Testis (tissue), 3 donors: ENCODE results near the gene C2orf76. TPM values are rescaled to one million over a fixed set of nuclear protein-coding genes. Genes with fewer than 3 reads are reported as not detected.

Source experiments
- DNase-seq: peaks from one replicate; pipeline ENCODE4 v3.0.0-alpha.2; 2019
- H3K27ac ChIP-seq, 2 donors: fragments of 200-600 bp; sonication (generic); one replicate each; pipeline ENCODE4 v1.5.1; 2019
- H3K27me3 ChIP-seq: fragments of 200-600 bp; sonication (generic); one replicate; pipeline ENCODE4 v1.5.1; 2019
- H3K36me3 ChIP-seq: fragments of 200-600 bp; sonication (generic); one replicate; pipeline ENCODE4 v1.5.1; 2017; ENCODE audit warnings: low read depth; ENCODE audit errors: missing control alignments
- H3K4me1 ChIP-seq: fragments of 200-600 bp; sonication (generic); one replicate; pipeline ENCODE4 v1.5.1; 2019
- H3K4me3 ChIP-seq, 2 donors: fragments of 200-600 bp; sonication (generic); one replicate each; pipeline ENCODE4 v1.5.1; 2017 to 2019
- H3K9me3 ChIP-seq: fragments of 200-600 bp; sonication (generic); one replicate; pipeline ENCODE4 v1.5.1; 2017
- POLR2A ChIP-seq: fragments of 450-650 bp; IDR thresholded peaks from one replicate; pipeline ENCODE4 v1.6.1; 2017; ENCODE audit warnings: antibody characterized with exemption, mild to moderate bottlenecking, moderate library complexity
- WGBS, 2 donors: methylation state at CpG; one replicate each; pipeline ENCODE4 v1.1.5; 2018; 5-methylcytosine and 5-hydroxymethylcytosine counted together
- intact Hi-C: fragments of 100-400 bp; cut with DNase I; formaldehyde crosslinking; loops from one replicate; pipeline ENCODE4 v1.15.1; 2023; ENCODE audit warnings: low total_unique reads
- polyA plus RNA-seq: library from polyadenylated mRNA; stranded (reverse); fragments of 350-450 nt; fragmentation: Illumina TruSeq; extraction: RNeasy Lipid Tissue Mini Kit (QIAGEN cat#74804); gene quantifications from one replicate; pipeline ENCODE4 v1.2.3, GENCODE V29; 2014; ENCODE audit warnings: low read depth, low replicate concordance; ENCODE audit not compliant: insufficient read depth
- total RNA-seq, 2 donors: library from RNA; depleted of rRNA; stranded (reverse); fragments of >200 nt; gene quantifications; one replicate each; pipeline ENCODE4 v1.2.3, GENCODE V29; 2016
- TF ChIP-seq, protein P1 (sequence below), 3 experiments: fragments of 450-650 bp in 2 of 3; fragments of 200-600 bp in 1 of 3; sonication (generic) in 1 of 3; IDR thresholded peaks; one replicate each; pipeline ENCODE4 v1.5.1; 2016 to 2019; ENCODE audit warnings: antibody characterized with exemption in 3 of 3, mild to moderate bottlenecking in 2 of 3, moderate library complexity in 1 of 3

Gene C2orf76
- total and polyA plus RNA-seq, 3 donors from 2014 or later = 12.8 to 27.8 (median 13.4) TPM

DNA sequence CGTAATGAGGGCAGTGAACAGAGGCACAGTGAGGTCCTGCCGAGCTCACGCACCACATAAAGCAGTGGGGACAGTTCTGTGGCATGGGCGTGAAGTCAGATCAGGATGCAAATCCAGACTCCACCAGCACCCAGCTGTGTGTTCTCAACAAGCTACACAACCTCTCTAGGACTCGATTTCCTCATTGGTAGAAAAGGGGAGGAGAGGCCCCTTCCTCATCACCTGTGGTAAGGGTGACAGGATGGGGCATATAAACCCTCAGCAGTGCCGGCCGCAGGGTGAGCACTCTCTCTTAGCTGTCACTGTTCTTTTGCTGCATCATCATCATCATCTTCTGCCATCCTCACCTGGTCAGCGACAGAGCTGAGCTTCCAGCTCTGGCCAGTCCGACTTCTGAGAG, 54.8 kb downstream of the C2orf76 start:
- Histone ChIP-seq H3K36me3 (no peaks in the 10 kb centered on the region), H3K4me3 (no peak overlapping the region), H3K27ac (no peak overlapping the region), H3K4me1 (peaks cover 3% of the 10 kb centered on the region), H3K27me3 (no peaks in the 10 kb centered on the region), H3K9me3 (no peaks in the 10 kb centered on the region)
- no peak for DNase-seq
- intact Hi-C loops = no loop called here
- 93 to 97% methylated on average over 9 of the region's 9 CpGs for WGBS, 2 donors
- TF ChIP-seq, protein P1, sequence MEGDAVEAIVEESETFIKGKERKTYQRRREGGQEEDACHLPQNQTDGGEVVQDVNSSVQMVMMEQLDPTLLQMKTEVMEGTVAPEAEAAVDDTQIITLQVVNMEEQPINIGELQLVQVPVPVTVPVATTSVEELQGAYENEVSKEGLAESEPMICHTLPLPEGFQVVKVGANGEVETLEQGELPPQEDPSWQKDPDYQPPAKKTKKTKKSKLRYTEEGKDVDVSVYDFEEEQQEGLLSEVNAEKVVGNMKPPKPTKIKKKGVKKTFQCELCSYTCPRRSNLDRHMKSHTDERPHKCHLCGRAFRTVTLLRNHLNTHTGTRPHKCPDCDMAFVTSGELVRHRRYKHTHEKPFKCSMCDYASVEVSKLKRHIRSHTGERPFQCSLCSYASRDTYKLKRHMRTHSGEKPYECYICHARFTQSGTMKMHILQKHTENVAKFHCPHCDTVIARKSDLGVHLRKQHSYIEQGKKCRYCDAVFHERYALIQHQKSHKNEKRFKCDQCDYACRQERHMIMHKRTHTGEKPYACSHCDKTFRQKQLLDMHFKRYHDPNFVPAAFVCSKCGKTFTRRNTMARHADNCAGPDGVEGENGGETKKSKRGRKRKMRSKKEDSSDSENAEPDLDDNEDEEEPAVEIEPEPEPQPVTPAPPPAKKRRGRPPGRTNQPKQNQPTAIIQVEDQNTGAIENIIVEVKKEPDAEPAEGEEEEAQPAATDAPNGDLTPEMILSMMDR (IDR thresholded peaks at IDR 0.05) = no peak
- no peak for TF ChIP-seq POLR2A

DNA sequence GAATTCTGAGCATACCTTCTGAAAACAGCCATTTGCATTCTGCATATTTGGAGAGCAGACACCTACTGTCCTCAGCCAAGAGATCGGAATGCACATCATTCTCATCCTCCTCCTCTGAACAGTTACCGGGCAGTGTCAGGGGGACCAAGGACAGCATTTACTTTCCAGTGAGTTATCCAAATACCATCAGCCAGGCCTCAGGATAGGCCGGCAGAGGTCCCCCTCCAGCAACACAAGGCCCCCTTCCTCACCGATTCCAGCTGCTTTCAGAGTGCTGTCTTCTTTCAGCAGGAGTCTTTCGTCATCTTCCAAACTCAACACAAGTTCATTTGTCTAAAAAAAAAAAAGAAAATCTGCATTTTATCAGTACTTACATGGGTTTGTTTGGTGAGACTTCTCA, 55.3 kb downstream of the C2orf76 start:
- 75 to 80% methylated on average over 5 of the region's 5 CpGs for WGBS, 2 donors

DNA sequence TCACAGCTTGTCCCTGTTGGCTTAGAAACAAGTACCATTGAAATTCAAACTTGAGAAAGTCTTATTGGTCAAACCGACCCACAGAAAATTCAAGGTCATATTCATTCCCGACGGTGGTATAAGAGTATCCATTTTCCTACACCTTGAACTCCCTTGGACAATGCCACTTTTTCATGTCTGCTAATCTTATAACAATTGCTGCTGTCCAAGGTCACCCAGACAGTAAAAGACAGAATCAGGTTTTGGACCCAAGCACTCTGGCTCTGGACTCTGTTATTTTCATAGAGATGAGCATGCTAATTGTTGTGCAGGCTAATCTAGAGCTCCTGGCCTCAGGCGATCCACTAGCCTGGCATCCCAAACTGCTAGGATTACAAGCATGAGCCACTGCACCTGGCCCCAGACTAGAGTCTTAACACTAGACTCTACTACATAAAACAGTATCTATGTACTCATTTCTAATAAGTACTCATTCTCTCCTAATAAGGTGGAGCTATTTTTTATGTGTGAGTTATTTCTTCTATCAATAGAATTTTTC, 57.8 kb downstream of the C2orf76 start:
- Histone ChIP-seq H3K36me3 (no peaks in the 10 kb centered on the region), H3K27me3 (no peaks in the 10 kb centered on the region), H3K4me3 (no peak overlapping the region), H3K27ac (no peak overlapping the region), H3K4me1 (no peaks in the 10 kb centered on the region), H3K9me3 (no peaks in the 10 kb centered on the region)
- intact Hi-C loops = no loop called here
- TF ChIP-seq, protein P1 (IDR thresholded peaks at IDR 0.05) = no peak
- no peak for TF ChIP-seq POLR2A
- WGBS, 2 donors = 58 to 72% methylated on average over 4 of the region's 4 CpGs
- no peak for DNase-seq

More for the DNA sequence above, 55.3 kb downstream of the C2orf76 start:
- no peak for TF ChIP-seq POLR2A
- TF ChIP-seq, protein P1 (IDR thresholded peaks at IDR 0.05) = no peak
- H3K9me3 ChIP-seq = no peaks in the 10 kb centered on the region
- intact Hi-C loops = no loop called here
- no peak overlapping the region for H3K4me3 ChIP-seq
- DNase-seq = no peak
- no peak overlapping the region for H3K27ac ChIP-seq
- H3K4me1 ChIP-seq = peaks cover 3% of the 10 kb centered on the region
- H3K36me3 ChIP-seq = no peaks in the 10 kb centered on the region
- H3K27me3 ChIP-seq = no peaks in the 10 kb centered on the region

DNA sequence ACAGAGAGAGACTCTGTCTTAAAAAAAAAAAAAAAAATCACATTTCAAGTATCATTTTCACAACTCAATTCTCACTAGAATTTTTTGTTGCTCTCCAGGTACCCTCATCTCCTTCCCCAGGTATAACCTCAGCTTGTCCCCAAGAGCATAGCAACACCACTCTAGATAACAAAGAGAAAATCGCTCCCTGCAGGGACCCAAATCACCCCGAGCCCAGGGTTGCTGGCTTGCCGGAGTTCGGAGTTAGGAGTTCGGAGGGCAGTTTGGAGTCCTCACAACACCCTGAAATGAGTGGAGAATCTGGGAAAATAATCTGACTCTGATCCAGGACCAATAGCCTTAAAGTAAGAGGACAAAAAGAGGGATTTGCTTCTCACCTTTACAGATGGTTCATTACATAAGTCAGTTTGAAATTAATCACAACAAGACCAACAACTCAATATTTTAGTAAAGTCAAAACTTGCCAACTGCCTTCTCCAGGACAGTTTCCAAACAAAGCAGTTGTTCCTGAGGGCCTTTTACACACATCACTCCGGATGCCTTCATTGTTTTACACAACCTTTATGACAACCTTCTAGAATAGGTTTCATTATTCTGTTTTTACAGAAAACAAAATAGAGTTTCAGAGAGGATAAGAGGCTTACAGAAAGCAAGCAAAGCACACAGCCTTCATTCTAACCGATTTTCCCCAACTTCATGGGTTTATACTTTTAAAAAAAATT, 59.1 kb downstream of the C2orf76 start:
- Histone ChIP-seq H3K36me3 (no peaks in the 10 kb centered on the region), H3K4me3 (no peak overlapping the region), H3K27ac (no peak overlapping the region), H3K9me3 (no peaks in the 10 kb centered on the region), H3K27me3 (no peaks in the 10 kb centered on the region), H3K4me1 (no peaks in the 10 kb centered on the region)
- 94% methylated on average over 7 of the region's 7 CpGs for WGBS, 2 donors
- no peak for TF ChIP-seq POLR2A
- TF ChIP-seq, protein P1 (IDR thresholded peaks at IDR 0.05) = no peak
- intact Hi-C loops = no loop called here
- no peak for DNase-seq

DNA sequence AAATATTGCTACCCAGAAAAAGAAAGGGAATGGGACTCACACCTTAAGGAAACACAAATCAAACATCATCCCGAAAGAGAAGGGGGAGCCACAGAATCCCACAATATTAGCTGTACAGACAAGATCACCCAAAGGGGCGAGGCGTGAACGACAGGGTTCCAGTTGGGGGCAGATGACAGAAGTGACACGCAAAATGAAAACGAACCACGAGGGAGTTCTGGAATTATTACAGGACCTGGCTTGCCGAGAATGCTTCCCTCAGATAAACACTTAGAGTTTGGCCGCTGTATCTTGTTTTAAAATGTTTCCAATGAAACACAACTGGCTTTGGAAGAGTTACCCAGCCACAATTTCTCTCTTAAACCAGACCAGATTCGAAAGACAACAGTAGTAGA, 60.4 kb downstream of the C2orf76 start:
- H3K27ac ChIP-seq = peak overlapping the region in 1 of 2 donors; percentile 60
- no peak overlapping the region for H3K4me3 ChIP-seq

More for the DNA sequence above, 60.4 kb downstream of the C2orf76 start:
- Histone ChIP-seq H3K36me3 (no peaks in the 10 kb centered on the region), H3K4me1 (no peaks in the 10 kb centered on the region), H3K9me3 (no peaks in the 10 kb centered on the region), H3K27me3 (no peaks in the 10 kb centered on the region)
- TF ChIP-seq, protein P1 (IDR thresholded peaks at IDR 0.05) = no peak
- no peak for TF ChIP-seq POLR2A
- 61 to 67% methylated on average over 10 of the region's 10 CpGs for WGBS, 2 donors
- no peak for DNase-seq
- intact Hi-C loops = no loop called here
